Measurements from ENCODE around the gene USP37.

GRCh38 chr2:218518876-218519275, 49.3 kb downstream of the USP37 start:
- TF ChIP-seq POLR2A (IDR thresholded peaks at IDR 0.05; ENCODE audit: low read length), result no peak
- TF ChIP-seq GATA1 (IDR thresholded peaks at IDR 0.05; ENCODE audit: low read depth, low read length), result no peak

Data from erythroblast (primary cell).